H9 (cell line): Measurements from ENCODE around the gene ALKAL2. TPM values are rescaled to one million over a fixed set of nuclear protein-coding genes. Genes with fewer than 3 reads are reported as not detected.

Source experiments
- DNase-seq: peaks from one replicate; pipeline ENCODE4 v3.0.0-alpha.2; 2017
- H2AFZ ChIP-seq: one replicate; pipeline ENCODE4 v1.6.1; 2013; ENCODE audit warnings: mild to moderate bottlenecking, low read length, control low read depth, moderate library complexity
- H2AK5ac ChIP-seq: 2 replicates; pipeline ENCODE4 v1.6.1; 2013; ENCODE audit warnings: low read length, control low read depth, mixed read lengths; ENCODE audit not compliant: insufficient read length
- H2BK120ac ChIP-seq: one replicate; pipeline ENCODE4 v1.6.1; 2013; ENCODE audit warnings: low read depth, mild to moderate bottlenecking, low read length, control low read depth, inconsistent platforms; ENCODE audit not compliant: poor library complexity, severe bottlenecking
- H2BK12ac ChIP-seq: 2 replicates; pipeline ENCODE4 v1.6.1; 2013; ENCODE audit warnings: low read length, control low read depth, mixed read lengths, low read depth; ENCODE audit not compliant: insufficient read length
- H2BK15ac ChIP-seq: 2 replicates; pipeline ENCODE4 v1.6.1; 2013; ENCODE audit warnings: low read depth, low read length, control low read depth
- H2BK20ac ChIP-seq: one replicate; pipeline ENCODE4 v1.6.1; 2013; ENCODE audit warnings: low read depth, mild to moderate bottlenecking, low read length, control low read depth, inconsistent platforms; ENCODE audit not compliant: poor library complexity, severe bottlenecking
- H2BK5ac ChIP-seq: 2 replicates; pipeline ENCODE4 v1.6.1; 2013; ENCODE audit warnings: low read length, control low read depth, mixed read lengths; ENCODE audit not compliant: insufficient read length
- H3K14ac ChIP-seq: 2 replicates; pipeline ENCODE4 v1.6.1; 2013; ENCODE audit warnings: low read length, control low read depth; ENCODE audit not compliant: insufficient read depth
- H3K18ac ChIP-seq: 2 replicates; pipeline ENCODE4 v1.6.1; 2013; ENCODE audit warnings: low read depth, mild to moderate bottlenecking, mixed read lengths, low read length, control low read depth; ENCODE audit not compliant: insufficient read length
- H3K23ac ChIP-seq: 2 replicates; pipeline ENCODE4 v1.6.1; 2013; ENCODE audit warnings: low read length, control low read depth, mixed read lengths, low read depth; ENCODE audit not compliant: insufficient read length
- H3K23me2 ChIP-seq: 2 replicates; pipeline ENCODE4 v1.6.1; 2013; ENCODE audit warnings: low read depth, mild to moderate bottlenecking, mixed read lengths, low read length, control low read depth; ENCODE audit not compliant: insufficient read length, poor library complexity, severe bottlenecking
- H3K27ac ChIP-seq: 2 replicates; pipeline ENCODE4 v1.5.1; 2013; ENCODE audit warnings: low read length, control low read depth, mixed read lengths, low read depth; ENCODE audit not compliant: insufficient read length
- H3K27me3 ChIP-seq: 2 replicates; pipeline ENCODE4 v1.6.1; 2013; ENCODE audit warnings: low read length, control low read depth, inconsistent platforms; ENCODE audit not compliant: insufficient read depth
- H3K4ac ChIP-seq: 2 replicates; pipeline ENCODE4 v1.6.1; 2013; ENCODE audit warnings: low read depth, mild to moderate bottlenecking, control low read depth, inconsistent platforms, low read length, moderate library complexity
- H3K4me1 ChIP-seq: 2 replicates; pipeline ENCODE4 v1.6.1; 2013; ENCODE audit warnings: low read length, control low read depth, inconsistent platforms; ENCODE audit not compliant: insufficient read depth
- H3K4me2 ChIP-seq: 2 replicates; pipeline ENCODE4 v1.6.1; 2013; ENCODE audit warnings: low read length, control low read depth, mixed read lengths; ENCODE audit not compliant: insufficient read length, insufficient read depth
- H3K56ac ChIP-seq: 2 replicates; pipeline ENCODE4 v1.6.1; 2013; ENCODE audit warnings: low read depth, mild to moderate bottlenecking, mixed read lengths, low read length, control low read depth; ENCODE audit not compliant: insufficient read length
- H3K79me1 ChIP-seq: 2 replicates; pipeline ENCODE4 v1.6.1; 2013; ENCODE audit warnings: low read depth, mild to moderate bottlenecking, moderate library complexity, low read length, control low read depth, inconsistent platforms; ENCODE audit not compliant: insufficient read depth, poor library complexity, severe bottlenecking
- H3K79me2 ChIP-seq: 2 replicates; pipeline ENCODE4 v1.6.1; 2013; ENCODE audit warnings: low read length, control low read depth, inconsistent platforms; ENCODE audit not compliant: insufficient read depth
- H3K9ac ChIP-seq: 2 replicates; pipeline ENCODE4 v1.6.1; 2013; ENCODE audit warnings: low read length, control low read depth, mixed read lengths; ENCODE audit not compliant: insufficient read length; ENCODE audit errors: extremely low read depth
- H3K9me3 ChIP-seq: one replicate; pipeline ENCODE4 v1.6.1; 2013; ENCODE audit warnings: low read depth, low read length, inconsistent platforms; ENCODE audit not compliant: control insufficient read depth
- H3T11ph ChIP-seq: one replicate; pipeline ENCODE4 v1.6.1; 2013; ENCODE audit warnings: mild to moderate bottlenecking, low read length, control low read depth, inconsistent platforms
- H4K20me1 ChIP-seq: one replicate; pipeline ENCODE4 v1.6.1; 2013; ENCODE audit not compliant: control insufficient read depth, insufficient read length, insufficient read depth
- H4K5ac ChIP-seq: 2 replicates; pipeline ENCODE4 v1.6.1; 2013; ENCODE audit warnings: low read depth, mild to moderate bottlenecking, mixed read lengths, low read length, control low read depth; ENCODE audit not compliant: insufficient read length
- H4K8ac ChIP-seq: replicated peaks from 2 replicates; pipeline ENCODE4 v1.6.1; 2013; ENCODE audit warnings: low read length, control low read depth, mixed read lengths, low read depth; ENCODE audit not compliant: insufficient read length
- H4K91ac ChIP-seq: 2 replicates; pipeline ENCODE4 v1.6.1; 2013; ENCODE audit warnings: low read depth, mild to moderate bottlenecking, moderate library complexity, mixed read lengths, low read length, control low read depth; ENCODE audit not compliant: insufficient read length
- H3K27ac Mint-ChIP-seq, 3 experiments: 2 replicates in 2 of 3; 3 replicates in 1 of 3; pipeline ENCODE4 v1.8.0; 2020 to 2021; ENCODE audit warnings: mixed read lengths in 3 of 3, mild to moderate bottlenecking in 1 of 3, moderate library complexity in 1 of 3
- H3K27me3 Mint-ChIP-seq: 2 replicates; pipeline ENCODE4 v1.8.0; 2021; ENCODE audit warnings: low read depth, mild to moderate bottlenecking, moderate library complexity, mixed read lengths
- H3K36me3 Mint-ChIP-seq, 3 experiments: 2 replicates in 2 of 3; 3 replicates in 1 of 3; pipeline ENCODE4 v1.8.0; 2020 to 2021; ENCODE audit warnings: low read depth in 3 of 3, mixed read lengths in 3 of 3; ENCODE audit not compliant: insufficient read depth in 1 of 3
- H3K4me1 Mint-ChIP-seq, 2 experiments: 2 replicates each; pipeline ENCODE4 v1.8.0; 2020; ENCODE audit warnings: mixed read lengths in 2 of 2
- H3K4me3 Mint-ChIP-seq, 2 experiments: 2 replicates in 1 of 2; 3 replicates in 1 of 2; pipeline ENCODE4 v1.8.0; 2020 to 2021; ENCODE audit warnings: mild to moderate bottlenecking in 2 of 2, mixed read lengths in 2 of 2, moderate library complexity in 1 of 2
- H3K9me3 Mint-ChIP-seq, 2 experiments: 2 replicates in 1 of 2; 3 replicates in 1 of 2; pipeline ENCODE4 v1.8.0; 2020; ENCODE audit warnings: mild to moderate bottlenecking in 2 of 2, mixed read lengths in 2 of 2, moderate library complexity in 1 of 2
- WGBS: extraction: QIAGEN DNeasy Blood & Tissue Kit; methylation state at CpG from one replicate; pipeline ENCODE4 v1.1.7; 2013; ENCODE audit warnings: missing lambda C conversion rate, low lambda C conversion rate, mixed read lengths; ENCODE audit not compliant: insufficient read length; ENCODE audit errors: extremely low coverage; 5-methylcytosine and 5-hydroxymethylcytosine counted together
- total RNA-seq: library from RNA; stranded (reverse); gene quantifications from 2 replicates; pipeline ENCODE4 v1.2.1, GENCODE V29; 2021
- TF ChIP-seq, protein P1 (sequence below): fragments of 200-600 bp; sonication (generic); conservative IDR thresholded peaks from 3 replicates; pipeline ENCODE4 v1.8.0; 2021; ENCODE audit warnings: antibody characterized with exemption, mild to moderate bottlenecking

The ALKAL2 gene
- total RNA-seq, 1 experiment from 2014 or later = 0.48 TPM

DNA sequence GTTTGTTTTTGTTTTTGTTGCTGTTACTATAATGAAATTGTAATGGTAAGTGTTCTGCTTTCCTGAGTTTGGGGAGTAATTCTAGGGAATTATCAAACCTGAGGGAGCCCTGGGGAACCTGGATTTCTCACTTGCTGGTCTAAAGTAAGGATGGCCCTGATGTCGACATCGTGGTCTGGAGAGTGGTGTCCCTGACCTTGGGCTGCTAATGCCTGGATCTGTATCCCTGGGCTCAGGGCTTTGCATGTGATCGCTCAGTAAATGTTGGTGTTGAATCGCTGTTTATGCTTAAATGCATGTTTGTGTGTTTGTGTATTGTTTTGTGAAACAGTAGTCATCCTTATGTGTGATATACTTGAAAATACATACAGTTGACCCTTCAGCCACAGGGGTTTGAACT, 17.0 kb downstream of the ALKAL2 start:
- no CpG with 5 or more reads among the region's 4 CpGs for WGBS
- peaks cover 17 to 23% of the 10 kb centered on the region in 2 experiments for H3K4me1 Mint-ChIP-seq
- Histone ChIP-seq H2AK5ac (no peak overlapping the region), H4K5ac (no peak overlapping the region), H2BK20ac (no peak overlapping the region), H3K9me3 (no peaks in the 10 kb centered on the region), H3K4me2 (no peak overlapping the region), H2BK120ac (no peak overlapping the region), H2AFZ (no peak overlapping the region), H3K79me1 (peaks cover 16% of the 10 kb centered on the region), H3K18ac (no peak overlapping the region), H4K91ac (no peak overlapping the region), H3K56ac (no peak overlapping the region), H3K79me2 (peaks cover 60% of the 10 kb centered on the region), H3K14ac (no peak overlapping the region), H2BK5ac (no peak overlapping the region), H3K23ac (no peak overlapping the region), H3T11ph (no peak overlapping the region), H4K8ac (no peak overlapping the region), H3K27ac (no peak overlapping the region), H3K4ac (no peak overlapping the region), H3K23me2 (no peaks in the 10 kb centered on the region), H2BK12ac (no peak overlapping the region), H4K20me1 (peaks cover 3% of the 10 kb centered on the region), H3K9ac (no peak overlapping the region), H3K4me1 (peaks cover 2% of the 10 kb centered on the region; the same call in 1 of the 2 replicates), H2BK15ac (no peak overlapping the region), H3K27me3 (no peaks in the 10 kb centered on the region)
- no peaks in the 10 kb centered on the region for H3K9me3 Mint-ChIP-seq
- peaks cover 5 to 34% (median 27%) of the 10 kb centered on the region in 3 experiments for H3K36me3 Mint-ChIP-seq
- H3K27ac Mint-ChIP-seq = peak overlapping the region in 1 of 3 experiments; percentile 18; a peak in 1 of 7 replicates
- DNase-seq = no peak
- H3K4me3 Mint-ChIP-seq = no peak overlapping the region
- TF ChIP-seq, protein P1, sequence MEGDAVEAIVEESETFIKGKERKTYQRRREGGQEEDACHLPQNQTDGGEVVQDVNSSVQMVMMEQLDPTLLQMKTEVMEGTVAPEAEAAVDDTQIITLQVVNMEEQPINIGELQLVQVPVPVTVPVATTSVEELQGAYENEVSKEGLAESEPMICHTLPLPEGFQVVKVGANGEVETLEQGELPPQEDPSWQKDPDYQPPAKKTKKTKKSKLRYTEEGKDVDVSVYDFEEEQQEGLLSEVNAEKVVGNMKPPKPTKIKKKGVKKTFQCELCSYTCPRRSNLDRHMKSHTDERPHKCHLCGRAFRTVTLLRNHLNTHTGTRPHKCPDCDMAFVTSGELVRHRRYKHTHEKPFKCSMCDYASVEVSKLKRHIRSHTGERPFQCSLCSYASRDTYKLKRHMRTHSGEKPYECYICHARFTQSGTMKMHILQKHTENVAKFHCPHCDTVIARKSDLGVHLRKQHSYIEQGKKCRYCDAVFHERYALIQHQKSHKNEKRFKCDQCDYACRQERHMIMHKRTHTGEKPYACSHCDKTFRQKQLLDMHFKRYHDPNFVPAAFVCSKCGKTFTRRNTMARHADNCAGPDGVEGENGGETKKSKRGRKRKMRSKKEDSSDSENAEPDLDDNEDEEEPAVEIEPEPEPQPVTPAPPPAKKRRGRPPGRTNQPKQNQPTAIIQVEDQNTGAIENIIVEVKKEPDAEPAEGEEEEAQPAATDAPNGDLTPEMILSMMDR = no peak
- no peaks in the 10 kb centered on the region for H3K27me3 Mint-ChIP-seq
